ENCODE measurements around the gene TUBB. TPM values are rescaled to one million over a fixed set of nuclear protein-coding genes. Genes with fewer than 3 reads are reported as not detected.

Gene TUBB
- total and polyA plus RNA-seq, 7 donors, result 136 to 487 (median 199) TPM

DNA sequence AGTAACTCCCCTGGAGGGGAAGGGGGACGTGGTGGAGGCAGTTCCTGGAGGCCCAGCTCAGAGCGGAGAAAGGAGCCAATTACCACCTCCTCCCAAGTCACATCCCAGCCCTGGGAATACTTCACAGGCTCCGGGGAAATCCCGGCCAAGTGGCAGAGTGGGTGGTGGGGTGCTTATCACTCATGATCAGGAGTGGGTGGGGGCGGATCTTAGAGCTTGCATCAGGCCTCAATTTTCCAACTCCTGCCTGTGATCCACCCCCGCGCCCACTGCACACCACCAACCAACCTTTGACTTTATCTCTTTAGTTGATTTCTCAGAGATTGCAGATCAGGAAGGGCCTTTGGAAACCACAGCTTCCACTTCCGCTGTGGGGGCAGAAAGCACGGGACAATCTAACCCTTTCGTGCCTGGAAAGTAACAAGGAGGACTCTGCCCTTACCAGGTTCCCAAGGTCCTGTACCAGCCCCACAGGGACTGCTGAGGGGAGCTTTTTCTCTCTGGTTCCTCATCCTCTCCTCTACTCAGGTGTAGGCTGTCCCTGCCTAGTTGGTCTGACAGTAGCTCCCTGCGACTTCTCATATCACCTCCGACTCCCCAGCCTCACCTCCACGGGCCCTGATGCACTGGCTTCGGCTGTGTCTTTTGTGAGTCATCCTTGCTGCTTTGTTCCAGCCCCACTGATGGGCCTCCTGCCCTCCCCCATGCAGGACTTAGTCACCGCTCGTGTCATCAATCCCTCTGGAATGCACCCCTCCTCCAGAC, 49.1 kb downstream of the TUBB start:
- TF ChIP-seq, protein P1, sequence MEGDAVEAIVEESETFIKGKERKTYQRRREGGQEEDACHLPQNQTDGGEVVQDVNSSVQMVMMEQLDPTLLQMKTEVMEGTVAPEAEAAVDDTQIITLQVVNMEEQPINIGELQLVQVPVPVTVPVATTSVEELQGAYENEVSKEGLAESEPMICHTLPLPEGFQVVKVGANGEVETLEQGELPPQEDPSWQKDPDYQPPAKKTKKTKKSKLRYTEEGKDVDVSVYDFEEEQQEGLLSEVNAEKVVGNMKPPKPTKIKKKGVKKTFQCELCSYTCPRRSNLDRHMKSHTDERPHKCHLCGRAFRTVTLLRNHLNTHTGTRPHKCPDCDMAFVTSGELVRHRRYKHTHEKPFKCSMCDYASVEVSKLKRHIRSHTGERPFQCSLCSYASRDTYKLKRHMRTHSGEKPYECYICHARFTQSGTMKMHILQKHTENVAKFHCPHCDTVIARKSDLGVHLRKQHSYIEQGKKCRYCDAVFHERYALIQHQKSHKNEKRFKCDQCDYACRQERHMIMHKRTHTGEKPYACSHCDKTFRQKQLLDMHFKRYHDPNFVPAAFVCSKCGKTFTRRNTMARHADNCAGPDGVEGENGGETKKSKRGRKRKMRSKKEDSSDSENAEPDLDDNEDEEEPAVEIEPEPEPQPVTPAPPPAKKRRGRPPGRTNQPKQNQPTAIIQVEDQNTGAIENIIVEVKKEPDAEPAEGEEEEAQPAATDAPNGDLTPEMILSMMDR (IDR thresholded peaks at IDR 0.05), result no peak
- H3K27me3 ChIP-seq (ENCODE audit: insufficient read depth in 3 of 3, low read length in 2 of 3), result no peaks in the 10 kb centered on the region
- ATAC-seq (peak; percentile 94 to 97 (median 96)), DNase-seq (peak; percentile 77 to 78)
- no peaks in the 10 kb centered on the region for H3K36me3 ChIP-seq (ENCODE audit: insufficient read depth in 1 of 2, low read depth in 1 of 2)
- H3K9me3 ChIP-seq, result no peaks in the 10 kb centered on the region
- intact Hi-C loops (cut with DNase I), result no loop called here
- H3K27ac ChIP-seq, result peak overlapping the region; percentile 46
- peaks cover 16% of the 10 kb centered on the region for H3K4me1 ChIP-seq
- no peak overlapping the region for H3K4me3 ChIP-seq
- WGBS, 3 donors, result 49 to 55% (median 49%) methylated on average over 16 of the region's 16 CpGs

DNA sequence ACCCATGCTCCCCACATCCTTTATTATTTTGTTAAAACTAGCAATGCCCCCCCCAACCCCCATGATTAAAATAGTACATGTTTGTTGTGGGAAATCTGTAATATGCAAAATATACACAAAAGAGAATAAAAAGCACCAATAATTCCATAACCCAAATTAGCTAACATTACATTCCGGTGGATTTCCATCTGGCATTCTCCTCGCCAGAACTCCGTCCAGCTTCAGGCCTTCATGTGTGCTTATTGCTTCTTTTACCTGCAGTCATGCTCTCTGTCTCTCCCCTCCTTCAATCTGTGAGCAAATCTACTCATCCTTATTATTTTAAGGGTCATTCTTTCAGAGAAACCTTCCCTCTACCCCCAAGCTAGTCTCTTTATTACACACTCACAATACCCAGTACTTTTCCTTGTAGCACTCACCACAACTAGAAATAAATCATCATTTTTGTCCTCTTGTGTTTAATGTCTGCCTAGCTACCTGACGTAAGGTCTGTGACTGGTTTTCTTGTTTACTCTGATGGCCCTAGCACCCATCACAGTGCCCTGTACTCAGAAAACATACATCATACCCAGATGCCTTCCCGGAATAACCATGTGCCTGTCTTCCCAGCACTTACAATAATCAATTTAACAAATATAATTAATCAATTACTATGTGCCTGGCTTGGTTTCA, 49.8 kb downstream of the TUBB start:
- intact Hi-C loops (cut with DNase I), result no loop called here
- H3K4me3 ChIP-seq, result no peak overlapping the region
- H3K4me1 ChIP-seq, result peaks cover 16% of the 10 kb centered on the region
- DNase-seq (no peak), ATAC-seq (no peak)
- WGBS, 3 donors, result 63 to 70% (median 65%) methylated on average over 5 of the region's 5 CpGs
- no peaks in the 10 kb centered on the region for H3K27me3 ChIP-seq (ENCODE audit: insufficient read depth in 3 of 3, low read length in 2 of 3)
- TF ChIP-seq, protein P1 (IDR thresholded peaks at IDR 0.05), result no peak
- H3K27ac ChIP-seq, result peak overlapping the region; percentile 46
- H3K9me3 ChIP-seq, result no peaks in the 10 kb centered on the region
- H3K36me3 ChIP-seq (ENCODE audit: insufficient read depth in 1 of 2, low read depth in 1 of 2), result no peaks in the 10 kb centered on the region

DNA sequence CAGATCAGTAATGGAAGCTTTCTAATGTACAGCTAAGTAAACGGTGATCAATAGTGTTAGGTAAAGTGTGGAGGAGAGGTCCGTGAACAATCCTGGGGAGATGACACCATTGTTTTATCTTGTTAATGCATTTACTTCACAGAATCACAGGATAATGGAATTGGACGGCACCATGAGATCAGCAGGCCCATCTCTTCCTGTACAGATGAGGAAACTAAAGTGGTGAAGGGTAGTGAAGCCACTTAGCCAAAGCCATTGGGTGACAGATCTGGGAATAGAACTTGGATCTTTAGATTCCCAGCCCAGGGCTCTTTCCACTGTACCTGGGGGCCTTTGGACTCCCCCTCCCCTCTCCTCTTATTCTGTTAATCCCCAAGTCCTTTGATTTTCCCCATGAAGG, 50.4 kb downstream of the TUBB start:
- Histone ChIP-seq H3K36me3 (ENCODE audit: insufficient read depth in 1 of 2, low read depth in 1 of 2) (no peaks in the 10 kb centered on the region), H3K27ac (no peak overlapping the region), H3K4me3 (no peak overlapping the region), H3K9me3 (no peaks in the 10 kb centered on the region), H3K27me3 (ENCODE audit: insufficient read depth in 3 of 3, low read length in 2 of 3) (no peaks in the 10 kb centered on the region), H3K4me1 (peaks cover 16% of the 10 kb centered on the region)
- intact Hi-C loops (cut with DNase I), result no loop called here
- 87 to 96% (median 94%) methylated on average over 3 of the region's 3 CpGs for WGBS, 3 donors
- ATAC-seq, result no peak
- TF ChIP-seq, protein P1 (IDR thresholded peaks at IDR 0.05), result no peak
- DNase-seq, result no peak

DNA sequence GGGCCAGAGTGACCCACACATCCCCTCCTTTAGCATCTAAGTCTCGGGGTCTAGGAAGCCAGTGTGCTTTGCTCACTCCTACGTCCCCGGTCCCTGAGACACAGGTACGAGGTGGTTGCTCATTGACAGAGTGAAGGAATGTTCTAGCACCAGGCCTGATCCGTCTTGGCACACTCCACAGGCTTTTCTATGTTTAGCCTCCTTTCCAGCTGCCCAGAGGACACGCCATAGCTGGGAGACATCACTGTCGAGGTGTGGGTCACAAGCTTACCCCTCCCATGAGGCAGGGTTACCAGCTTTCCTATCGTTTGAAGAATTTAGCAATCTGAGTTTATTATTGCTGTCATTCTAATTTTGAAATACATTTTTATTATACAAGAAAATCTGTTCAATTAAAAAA, 54.5 kb downstream of the TUBB start:
- intact Hi-C loops (cut with DNase I), result no loop called here
- peak; percentile 75 to 92 (median 82) for ATAC-seq

More for the DNA sequence above, 54.5 kb downstream of the TUBB start:
- DNase-seq, result peak in 1 of 2 donors; percentile 66
- no peaks in the 10 kb centered on the region for H3K36me3 ChIP-seq (ENCODE audit: insufficient read depth in 1 of 2, low read depth in 1 of 2)
- no peaks in the 10 kb centered on the region for H3K27me3 ChIP-seq (ENCODE audit: insufficient read depth in 3 of 3, low read length in 2 of 3)
- H3K9me3 ChIP-seq, result no peaks in the 10 kb centered on the region
- 49 to 57% (median 52%) methylated on average over 8 of the region's 8 CpGs for WGBS, 3 donors
- H3K4me1 ChIP-seq, result peaks cover 17% of the 10 kb centered on the region
- H3K4me3 ChIP-seq, result no peak overlapping the region
- H3K27ac ChIP-seq, result no peak overlapping the region
- TF ChIP-seq, protein P1 (IDR thresholded peaks at IDR 0.05), result no peak

Other genes starting within 250 kb of the TUBB start
- gene HLA-E, start 230.8 kb upstream of the TUBB start, total RNA-seq, result 100 to 1,000 TPM in 1 of 4 donors, 10 to 100 TPM in 3; 85.1 to 152 (median 92.4) TPM
- 100 to 1,000 TPM in 1 of 3 donors, 10 to 100 TPM in 2; 75.2 to 168 (median 98.5) TPM for gene HLA-E, start 230.8 kb upstream of the TUBB start, polyA plus RNA-seq
- gene GNL1, start 163.9 kb upstream of the TUBB start, total RNA-seq, result 10 to 100 TPM; 20.1 to 26.3 (median 24.2) TPM
- 10 to 100 TPM; 14.2 to 32.3 (median 30.8) TPM for gene GNL1, start 163.9 kb upstream of the TUBB start, polyA plus RNA-seq
- gene PRR3, start 163.1 kb upstream of the TUBB start, total RNA-seq, result 1 to 10 TPM; 1.5 to 3.5 (median 1.8) TPM
- gene PRR3, start 163.1 kb upstream of the TUBB start, polyA plus RNA-seq, result 1 to 10 TPM; 2.3 to 5.1 (median 3.5) TPM
- gene ABCF1, start 148.9 kb upstream of the TUBB start, total RNA-seq, result 100 to 1,000 TPM in 1 of 4 donors, 10 to 100 TPM in 3; 64.2 to 108 (median 95.5) TPM
- gene ABCF1, start 148.9 kb upstream of the TUBB start, polyA plus RNA-seq, result 100 to 1,000 TPM in 2 of 3 donors, 10 to 100 TPM in 1; 53.8 to 119 (median 108) TPM
- gene PPP1R10, start 103.1 kb upstream of the TUBB start, total RNA-seq, result 10 to 100 TPM; 27.1 to 42.5 (median 31.6) TPM
- gene PPP1R10, start 103.1 kb upstream of the TUBB start, polyA plus RNA-seq, result 10 to 100 TPM in 2 of 3 donors, 1 to 10 TPM in 1; 5.5 to 23.2 (median 10.1) TPM
- gene MRPS18B, start 102.5 kb upstream of the TUBB start, total RNA-seq, result 100 to 1,000 TPM; 109 to 184 (median 152) TPM
- gene MRPS18B, start 102.5 kb upstream of the TUBB start, polyA plus RNA-seq, result 100 to 1,000 TPM; 241 to 303 (median 242) TPM
- 1 to 10 TPM; 2.1 to 5.2 (median 2.9) TPM for gene ATAT1, start 93.5 kb upstream of the TUBB start, total RNA-seq
- gene ATAT1, start 93.5 kb upstream of the TUBB start, polyA plus RNA-seq, result 1 to 10 TPM; 1.9 to 4.7 (median 4.4) TPM
- 10 to 100 TPM; 21.8 to 52.8 (median 27.2) TPM for gene C6orf136, start 73.2 kb upstream of the TUBB start, total RNA-seq
- 10 to 100 TPM; 36.4 to 60.2 (median 42.6) TPM for gene C6orf136, start 73.2 kb upstream of the TUBB start, polyA plus RNA-seq
- 10 to 100 TPM; 26.6 to 45.4 (median 35.7) TPM for gene DHX16, start 47.3 kb upstream of the TUBB start, total RNA-seq
- gene DHX16, start 47.3 kb upstream of the TUBB start, polyA plus RNA-seq, result 10 to 100 TPM; 32.1 to 70.3 (median 42.7) TPM
- gene PPP1R18, start 33.7 kb upstream of the TUBB start, total RNA-seq, result 10 to 100 TPM; 14.2 to 39.7 (median 17.3) TPM
- gene PPP1R18, start 33.7 kb upstream of the TUBB start, polyA plus RNA-seq, result 10 to 100 TPM in 2 of 3 donors, 1 to 10 TPM in 1; 6.7 to 19.7 (median 11.3) TPM
- gene NRM, start 29.4 kb upstream of the TUBB start, total RNA-seq, result 1 to 10 TPM; 2.2 to 3.9 (median 2.6) TPM
- gene NRM, start 29.4 kb upstream of the TUBB start, polyA plus RNA-seq, result 1 to 10 TPM; 1.8 to 4.1 (median 1.8) TPM
- gene MDC1, start 3.1 kb upstream of the TUBB start, total RNA-seq, result 10 to 100 TPM; 12.7 to 18.0 (median 15.4) TPM
- gene MDC1, start 3.1 kb upstream of the TUBB start, polyA plus RNA-seq, result 10 to 100 TPM in 1 of 3 donors, 1 to 10 TPM in 2; 4.1 to 10.9 (median 6.5) TPM
- gene FLOT1, start 22.3 kb downstream of the TUBB start, total RNA-seq, result 100 to 1,000 TPM; 113 to 182 (median 153) TPM
- 100 to 1,000 TPM; 181 to 224 (median 206) TPM for gene FLOT1, start 22.3 kb downstream of the TUBB start, polyA plus RNA-seq
- 10 to 100 TPM in 3 of 4 donors, 1 to 10 TPM in 1; 6.3 to 38.4 (median 23.9) TPM for gene IER3, start 24.2 kb downstream of the TUBB start, total RNA-seq
- 100 to 1,000 TPM in 1 of 3 donors, 1 to 10 TPM in 2; 3.1 to 321 (median 3.2) TPM for gene IER3, start 24.2 kb downstream of the TUBB start, polyA plus RNA-seq
- gene DDR1, start 164.2 kb downstream of the TUBB start, total RNA-seq, result 100 to 1,000 TPM in 1 of 4 donors, 10 to 100 TPM in 3; 26.3 to 129 (median 54.2) TPM
- 10 to 100 TPM in 2 of 3 donors, 1 to 10 TPM in 1; 2.2 to 10.8 (median 10.5) TPM for gene DDR1, start 164.2 kb downstream of the TUBB start, polyA plus RNA-seq
- 10 to 100 TPM; 13.3 to 21.3 (median 15.8) TPM for gene GTF2H4, start 187.9 kb downstream of the TUBB start, total RNA-seq
- gene GTF2H4, start 187.9 kb downstream of the TUBB start, polyA plus RNA-seq, result 10 to 100 TPM; 18.9 to 30.8 (median 26.4) TPM
- gene VARS2, start 193.9 kb downstream of the TUBB start, total RNA-seq, result 10 to 100 TPM; 25.8 to 36.6 (median 28.2) TPM
- 10 to 100 TPM; 11.4 to 22.6 (median 13.9) TPM for gene VARS2, start 193.9 kb downstream of the TUBB start, polyA plus RNA-seq
- not detected for gene SFTA2, start 211.8 kb downstream of the TUBB start, total RNA-seq
- under 1 TPM in 2 of 3 donors, not detected in 1; 0.13 to 0.14 TPM for gene SFTA2, start 211.8 kb downstream of the TUBB start, polyA plus RNA-seq
- gene MUCL3, start 220.6 kb downstream of the TUBB start, total RNA-seq, result not detected
- gene MUCL3, start 220.6 kb downstream of the TUBB start, polyA plus RNA-seq, result not detected